Measurements from ENCODE around the gene PSTPIP1. TPM values are rescaled to one million over a fixed set of nuclear protein-coding genes. Genes with fewer than 3 reads are reported as not detected.
A peak's percentile ranks its signal among the peaks of the same experiment; 100 is the strongest.

Gene PSTPIP1
- total and polyA plus RNA-seq, 2 of the 4 experiments (the other 2 are of a cell fraction): 0.36 to 1.1 TPM

- in situ Hi-C loops (cut with MboI; ENCODE audit: low sequenced_read_pairs) (no loop called here), intact Hi-C loops (cut with micrococcal nuclease) (no loop called here), dilution Hi-C loops (cut with HindIII; ENCODE audit: low sequenced_read_pairs, unreplicated experiment) (no loop called here)
- no peak overlapping the region for H2AK5ac ChIP-seq (ENCODE audit: low read depth, low read length)
- peaks cover 34 to 70% of the 10 kb centered on the region in 2 experiments for H3K79me1 ChIP-seq (ENCODE audit: low read depth in 1 of 2, low read length in 2 of 2)
- no peak overlapping the region for H3K4me2 ChIP-seq (ENCODE audit: low read depth, low read length)
- H3K27ac ChIP-seq (ENCODE audit: insufficient read depth, low read length): no peak overlapping the region
- no peak overlapping the region for H3K18ac ChIP-seq (ENCODE audit: low read depth, low read length)
- DNase-seq: no peak
- no peaks in the 10 kb centered on the region for H3K9me3 ChIP-seq (ENCODE audit: control insufficient read depth, insufficient read depth, low read length)
- H4K8ac ChIP-seq (ENCODE audit: low read depth in 2 of 2, low read length in 2 of 2): no peak overlapping the region
- ATAC-seq (ENCODE audit: low read depth): no peak
- no peak overlapping the region for H2BK15ac ChIP-seq (ENCODE audit: low read depth, low read length)
- TF ChIP-seq CEBPB (IDR thresholded peaks at IDR 0.05; ENCODE audit: low read depth, low read length): peak; percentile 72
- no peak for TF ChIP-seq MXI1 (IDR thresholded peaks at IDR 0.05; ENCODE audit: borderline replicate concordance, low read depth, low read length)
- TF ChIP-seq SMC3 (IDR thresholded peaks at IDR 0.05; ENCODE audit: low read depth, low read length): no peak
- no peak overlapping the region for H2AK9ac ChIP-seq (replicated peaks; ENCODE audit: low read depth, low read length, poor library complexity)
- ChIA-PET CTCF (no interaction called here), POLR2A (ENCODE audit: unreplicated experiment) (no interaction called here)
- H3K27me3 ChIP-seq (ENCODE audit: control insufficient read depth, insufficient read depth, low read length): no peaks in the 10 kb centered on the region
- no peak overlapping the region for H3K23ac ChIP-seq (ENCODE audit: low read depth, low read length)
- no peak overlapping the region for H2BK20ac ChIP-seq (ENCODE audit: low read depth, low read length)
- no peak overlapping the region for H3K9ac ChIP-seq (ENCODE audit: low read depth, low read length)
- H4K20me1 ChIP-seq (ENCODE audit: insufficient read depth, low read length): peaks cover 17% of the 10 kb centered on the region
- H3K9me1 ChIP-seq (ENCODE audit: insufficient read depth, low read length): peaks cover 20% of the 10 kb centered on the region
- no peak overlapping the region for H2BK5ac ChIP-seq (ENCODE audit: low read depth, low read length, poor library complexity, severe bottlenecking)
- H2BK120ac ChIP-seq (ENCODE audit: low read depth, low read length): no peak overlapping the region
- H2AFZ ChIP-seq (replicated peaks; ENCODE audit: low read length, poor library complexity): no peak overlapping the region
- no peak overlapping the region for H4K5ac ChIP-seq (ENCODE audit: low read depth, low read length)
- H4K91ac ChIP-seq (ENCODE audit: insufficient read depth, low read depth, low read length): no peak overlapping the region
- H3K56ac ChIP-seq (ENCODE audit: extremely low read depth, insufficient read depth, low read length): no peak overlapping the region
- H3K14ac ChIP-seq (replicated peaks; ENCODE audit: low read depth, low read length): no peak overlapping the region
- H3K36me3 ChIP-seq (ENCODE audit: control insufficient read depth, insufficient read depth, low read length): peaks cover 15% of the 10 kb centered on the region
- H3K4me3 ChIP-seq (ENCODE audit: insufficient read depth, low read depth, low read length): no peak overlapping the region
- no peak overlapping the region for H3K4ac ChIP-seq (ENCODE audit: low read depth, low read length)
- peaks cover 6% of the 10 kb centered on the region for H3K4me1 ChIP-seq (ENCODE audit: control insufficient read depth, insufficient read depth, low read length)
- WGBS, 2 experiments (ENCODE audit: extremely low coverage in 2 of 2, insufficient read length in 1 of 2): no CpG with 5 or more reads among the region's 2 CpGs
- BruUV-seq (replicated peaks): no TSS peak
These were observed 58.8 kb downstream of the PSTPIP1 start for GRCh38 chr15:77053709-77054108.
